ENCODE results near the gene FOXK2.

DNA sequence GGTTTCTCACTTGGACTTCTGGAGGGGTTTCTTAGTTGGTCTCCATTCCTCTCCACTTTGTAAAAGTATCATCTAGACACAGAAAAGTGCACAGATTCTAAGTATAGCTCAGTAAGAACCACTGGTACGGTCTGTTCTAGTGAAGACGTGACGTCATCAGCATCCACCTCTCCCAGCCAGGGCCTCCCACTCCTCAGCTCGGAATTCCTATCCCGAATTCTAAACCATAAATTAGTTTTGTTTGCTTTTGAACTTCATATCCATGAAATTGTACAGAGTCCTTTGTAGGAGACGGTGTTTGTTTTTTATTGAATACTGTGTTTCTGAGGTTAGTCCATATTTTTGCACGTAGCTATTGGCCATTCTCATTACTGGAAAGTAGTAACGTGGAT, 25.5 kb downstream of the FOXK2 start:
- no peak for TF ChIP-seq EZH2 (IDR thresholded peaks at IDR 0.05; ENCODE audit: insufficient read depth, poor library complexity, severe bottlenecking)
- TF ChIP-seq EZH2phosphoT487 (IDR thresholded peaks at IDR 0.05; ENCODE audit: insufficient read depth, low read depth) = no peak

Data from GM23248 (cell line).